PC-3 (cell line): ENCODE results near the gene MYO10. TPM values are rescaled to one million over a fixed set of nuclear protein-coding genes. Genes with fewer than 3 reads are reported as not detected.

ENCODE experiments used
- ATAC-seq: fragments of 200-7000 bp; cut with Tn5 transposase; 2 replicates; pipeline ENCODE4 v1.9.1; 2020; ENCODE audit warnings: mild to moderate bottlenecking, moderate library complexity
- BruUV-seq: library from RNA; stranded (reverse); fragments of 400-500 nt; replicated peaks from 2 replicates; lab custom pipeline; 2021; lab: Mats Ljungman, UMichigan
- CTCF ChIA-PET: fragments of 300-600 bp; sonication (Branson Sonifier 250); formaldehyde crosslinking; loops from one replicate; lab custom pipeline; 2022; ENCODE audit warnings: antibody characterized with exemption; lab: Charles Lee
- POLR2A ChIA-PET: fragments of 300-600 bp; sonication (Branson Sonifier 250); formaldehyde crosslinking; loops from one replicate; lab custom pipeline; 2022; ENCODE audit warnings: antibody characterized with exemption; ENCODE audit not compliant: unreplicated experiment; lab: Charles Lee
- DNase-seq: peaks from one replicate; pipeline ENCODE4 v3.0.0-alpha.2; 2015
- H2AFZ ChIP-seq: fragments of 300-600 bp; sonication (generic); 2 replicates; pipeline ENCODE4 v1.6.0; 2016; ENCODE audit warnings: antibody characterized with exemption, low read length
- H3F3A ChIP-seq: fragments of 300-600 bp; sonication (generic); one replicate; pipeline ENCODE4 v1.6.0; 2017; ENCODE audit warnings: antibody characterized with exemption, low read length, control low read depth, mild to moderate bottlenecking; ENCODE audit not compliant: unreplicated experiment
- H3K27ac ChIP-seq: fragments of 300-600 bp; sonication (generic); 2 replicates; pipeline ENCODE4 v1.5.1; 2016; ENCODE audit warnings: mild to moderate bottlenecking, low read length
- H3K27me3 ChIP-seq: fragments of 300-600 bp; sonication (generic); 2 replicates; pipeline ENCODE4 v1.6.1; 2016; ENCODE audit warnings: low read length, mixed read lengths
- H3K36me3 ChIP-seq: fragments of 300-600 bp; sonication (generic); 2 replicates; pipeline ENCODE4 v1.6.1; 2016; ENCODE audit warnings: low read depth, mixed run types, low read length, mixed read lengths
- H3K4me1 ChIP-seq: fragments of 300-600 bp; sonication (generic); 2 replicates; pipeline ENCODE4 v1.5.1; 2016; ENCODE audit warnings: low read length; ENCODE audit not compliant: insufficient read depth
- H3K4me2 ChIP-seq: fragments of 300-600 bp; sonication (generic); 2 replicates; pipeline ENCODE4 v1.6.0; 2016; ENCODE audit warnings: low read length
- H3K4me3 ChIP-seq: fragments of 300-600 bp; sonication (generic); 2 replicates; pipeline ENCODE4 v1.5.1; 2016; ENCODE audit warnings: mild to moderate bottlenecking, low read length, mixed read lengths
- H3K79me2 ChIP-seq: fragments of 300-600 bp; sonication (generic); 2 replicates; pipeline ENCODE4 v1.6.1; 2017; ENCODE audit warnings: low read length, mixed read lengths
- H3K9ac ChIP-seq: fragments of 300-600 bp; sonication (generic); 2 replicates; pipeline ENCODE4 v1.6.0; 2016; ENCODE audit warnings: mild to moderate bottlenecking, low read length
- H3K9me2 ChIP-seq: fragments of 300-600 bp; sonication (generic); replicated peaks from 2 replicates; pipeline ENCODE4 v1.6.1; 2016; ENCODE audit warnings: mixed run types, low read length, mixed read lengths
- H3K9me3 ChIP-seq: fragments of 300-600 bp; sonication (generic); 2 replicates; pipeline ENCODE4 v1.6.1; 2016; ENCODE audit warnings: low read length, mixed read lengths
- H4K20me1 ChIP-seq: fragments of 300-600 bp; sonication (generic); 2 replicates; pipeline ENCODE4 v1.6.1; 2016; ENCODE audit warnings: low read length, mixed read lengths
- CTCF ChIP-seq: fragments of 300-600 bp; sonication (generic); conservative IDR thresholded peaks from 2 replicates; pipeline ENCODE4 v1.5.1; 2017; ENCODE audit warnings: antibody characterized with exemption, low read depth, mild to moderate bottlenecking, low read length
- EZH2 ChIP-seq: fragments of 300-600 bp; sonication (generic); IDR thresholded peaks from one replicate; pipeline ENCODE4 v1.6.1; 2017; ENCODE audit warnings: antibody characterized with exemption, mild to moderate bottlenecking, low read length; ENCODE audit not compliant: unreplicated experiment
- EZH2phosphoT487 ChIP-seq: fragments of 300-600 bp; sonication (generic); IDR thresholded peaks from 2 replicates; pipeline ENCODE4 v1.6.1; 2018; ENCODE audit warnings: mild to moderate bottlenecking, antibody characterized with exemption, low read length, borderline replicate concordance
- intact Hi-C: fragments of 100-400 bp; cut with micrococcal nuclease; formaldehyde crosslinking; loops from 2 replicates; pipeline ENCODE4 v1.9.0; 2023
- total RNA-seq: library from RNA; depleted of rRNA; stranded (reverse); fragments of >200 nt; gene quantifications from 2 replicates; pipeline ENCODE4 v1.2.3, GENCODE V29; 2014

MYO10 gene
- total RNA-seq, 1 experiment from 2014 or later, result 52.3 TPM

- DNase-seq (no peak), ATAC-seq (no peak)
- no peak overlapping the region for H3K4me3 ChIP-seq
- no peaks in the 10 kb centered on the region for H3K79me2 ChIP-seq
- TF ChIP-seq EZH2, result no peak
- TF ChIP-seq EZH2phosphoT487, result no peak
- TF ChIP-seq CTCF, result no peak
- H3K4me2 ChIP-seq, result no peak overlapping the region
- intact Hi-C loops, result no loop called here
- no peaks in the 10 kb centered on the region for H3K27me3 ChIP-seq
- no peak overlapping the region for H3K27ac ChIP-seq
- H4K20me1 ChIP-seq, result no peaks in the 10 kb centered on the region
- H3K36me3 ChIP-seq, result no peaks in the 10 kb centered on the region
- H3K9me2 ChIP-seq, result no peaks in the 10 kb centered on the region
- ChIA-PET POLR2A (no interaction called here), CTCF (no interaction called here)
- H2AFZ ChIP-seq, result peak overlapping the region; percentile 18; the same call in 1 of the 2 replicates
- no peaks in the 10 kb centered on the region for H3K4me1 ChIP-seq
- no peaks in the 10 kb centered on the region for H3F3A ChIP-seq
- no peaks in the 10 kb centered on the region for H3K9me3 ChIP-seq
- no peak overlapping the region for H3K9ac ChIP-seq
- no TSS peak for BruUV-seq
Observed at GRCh38 chr5:16978296-16978695, 42.2 kb upstream of the MYO10 start.

- DNase-seq, result no peak
- Histone ChIP-seq H2AFZ (no peak overlapping the region), H3K9me2 (no peaks in the 10 kb centered on the region), H3K4me3 (no peak overlapping the region), H4K20me1 (no peaks in the 10 kb centered on the region), H3K4me2 (no peak overlapping the region), H3K36me3 (no peaks in the 10 kb centered on the region), H3F3A (no peaks in the 10 kb centered on the region), H3K9ac (no peak overlapping the region), H3K9me3 (no peaks in the 10 kb centered on the region), H3K79me2 (no peaks in the 10 kb centered on the region), H3K27me3 (no peaks in the 10 kb centered on the region), H3K27ac (no peak overlapping the region), H3K4me1 (no peaks in the 10 kb centered on the region)
- TF ChIP-seq EZH2, result no peak
- no peak for TF ChIP-seq EZH2phosphoT487
- TF ChIP-seq CTCF, result no peak
- ATAC-seq, result no peak
- CTCF ChIA-PET, result no interaction called here
- intact Hi-C loops, result no loop called here
- no TSS peak for BruUV-seq
- POLR2A ChIA-PET, result interaction anchor here (0.6 kb wide), 1 partner anchor 15 kb away, joined by 5 read pairs; no protein-coding TSS in a partner anchor
Observed at GRCh38 chr5:16976625-16977008, 40.5 kb upstream of the MYO10 start.

GRCh38 chr5:16975950-16976624 lies 40.0 kb upstream of the MYO10 start:
- intact Hi-C loops, result no loop called here
- Histone ChIP-seq H4K20me1 (no peaks in the 10 kb centered on the region), H3K27ac (no peak overlapping the region), H3K27me3 (no peaks in the 10 kb centered on the region), H3K4me1 (no peaks in the 10 kb centered on the region), H3K9me3 (no peaks in the 10 kb centered on the region), H3K4me3 (no peak overlapping the region), H3K36me3 (no peaks in the 10 kb centered on the region), H2AFZ (no peak overlapping the region), H3F3A (no peaks in the 10 kb centered on the region), H3K4me2 (no peak overlapping the region), H3K79me2 (no peaks in the 10 kb centered on the region), H3K9ac (no peak overlapping the region), H3K9me2 (no peaks in the 10 kb centered on the region)
- no TSS peak for BruUV-seq
- POLR2A ChIA-PET, result interaction anchor here (0.6 kb wide), 1 partner anchor 15 kb away, joined by 5 read pairs; no protein-coding TSS in a partner anchor
- CTCF ChIA-PET, result no interaction called here
- ATAC-seq (no peak), DNase-seq (no peak)
- no peak for TF ChIP-seq EZH2phosphoT487
- no peak for TF ChIP-seq CTCF
- TF ChIP-seq EZH2, result no peak
